Pancreas (tissue), 10 donors: Measurements from ENCODE around the gene ZNF541. TPM values are rescaled to one million over a fixed set of nuclear protein-coding genes. Genes with fewer than 3 reads are reported as not detected.

ENCODE experiments used
- ATAC-seq, 4 donors: fragments of 200-7000 bp; cut with Tn5 transposase; one replicate each; pipeline versions ENCODE4 v1.8.0 to v1.9.1; 2020; ENCODE audit warnings: mild to moderate bottlenecking in 4 of 4, moderate library complexity in 4 of 4
- DNase-seq, 6 donors: peaks; one replicate each; pipeline ENCODE4 v3.0.0-alpha.2; 2020
- FAIRE-seq: peaks from 2 replicates; lab custom pipeline; 2012; peaks lifted over from hg19 to GRCh38; lab: Jason Lieb, UNC
- H3K27ac ChIP-seq, 4 donors: fragments of 200-600 bp; sonication (generic); 1 replicate in 3 of 4; 2 replicates in 1 of 4; pipeline versions ENCODE4 v1.5.0 to v1.8.0; 2020
- H3K27me3 ChIP-seq, 4 donors: fragments of 200-600 bp; one replicate each; pipeline ENCODE4 v1.8.0; 2021
- H3K36me3 ChIP-seq, 3 donors: fragments of 200-600 bp; sonication (generic) in 1 of 3; one replicate each; pipeline versions ENCODE4 v1.5.0 to v1.8.0; 2020 to 2021
- H3K4me1 ChIP-seq, 3 donors: fragments of 200-600 bp; one replicate each; pipeline ENCODE4 v1.8.0; 2021
- H3K4me3 ChIP-seq, 4 donors: fragments of 200-600 bp; sonication (generic) in 2 of 4; one replicate each; pipeline versions ENCODE4 v1.5.0 to v1.8.0; 2020 to 2021
- H3K9me3 ChIP-seq, 4 donors: fragments of 200-600 bp; one replicate each; pipeline ENCODE4 v1.8.0; 2021
- WGBS, 2 donors: extraction: QIAGEN DNeasy Blood & Tissue Kit; methylation state at CpG; one replicate each; pipeline ENCODE4 v1.1.7; 2013; 5-methylcytosine and 5-hydroxymethylcytosine counted together
- intact Hi-C, 3 donors: fragments of 100-400 bp; cut with DNase I; formaldehyde crosslinking; loops; one replicate each; pipeline versions ENCODE4 v1.11.1 to v1.14.2; 2022
- polyA plus RNA-seq, 2 donors: library from polyadenylated mRNA; stranded (reverse); fragments of 200-250 nt; gene quantifications; one replicate each; pipeline ENCODE4 v1.2.3, GENCODE V29; 2013
- total RNA-seq, 6 donors: library from RNA; stranded (reverse); fragmentation: NEBNext Ultra II Directional in 4 of 6; extraction: Animal tissue kit (Norgen Biotek cat#: 25700) in 4 of 6; gene quantifications; one replicate each; pipeline versions ENCODE4 v1.2.1 to v1.2.4, GENCODE V29; 2021 to 2023
- TF ChIP-seq, protein P1 (sequence below), 4 donors: fragments of 200-600 bp; sonication (generic) in 3 of 4; IDR thresholded peaks; one replicate each; pipeline versions ENCODE4 v1.5.0 to v1.8.0; 2021; ENCODE audit warnings: antibody characterized with exemption in 4 of 4
- donor health status: healthy with polysubstance abuse.
- donor health status: DM: no; HTN: no; CAD: no; lungs with moderate emphysema.
- donor health status: DM: no; HTN: no; CAD: no.
- donor health status: control.
- donor health status: control.
- donor health status: Bipolar disorder and iron deficiency.
- donor health status: DM: yes; HTN: yes; CAD: no.
- donor health status: DM: no; HTN: no; CAD: no.
- donor health status: DM: no; HTN: no; CAD: no.
- donor health status: DM: yes; HTN: yes; CAD: no.

The ZNF541 gene
- total and polyA plus RNA-seq, 8 donors: 0.06 to 0.63 (median 0.16) TPM; not detected in 1

DNA sequence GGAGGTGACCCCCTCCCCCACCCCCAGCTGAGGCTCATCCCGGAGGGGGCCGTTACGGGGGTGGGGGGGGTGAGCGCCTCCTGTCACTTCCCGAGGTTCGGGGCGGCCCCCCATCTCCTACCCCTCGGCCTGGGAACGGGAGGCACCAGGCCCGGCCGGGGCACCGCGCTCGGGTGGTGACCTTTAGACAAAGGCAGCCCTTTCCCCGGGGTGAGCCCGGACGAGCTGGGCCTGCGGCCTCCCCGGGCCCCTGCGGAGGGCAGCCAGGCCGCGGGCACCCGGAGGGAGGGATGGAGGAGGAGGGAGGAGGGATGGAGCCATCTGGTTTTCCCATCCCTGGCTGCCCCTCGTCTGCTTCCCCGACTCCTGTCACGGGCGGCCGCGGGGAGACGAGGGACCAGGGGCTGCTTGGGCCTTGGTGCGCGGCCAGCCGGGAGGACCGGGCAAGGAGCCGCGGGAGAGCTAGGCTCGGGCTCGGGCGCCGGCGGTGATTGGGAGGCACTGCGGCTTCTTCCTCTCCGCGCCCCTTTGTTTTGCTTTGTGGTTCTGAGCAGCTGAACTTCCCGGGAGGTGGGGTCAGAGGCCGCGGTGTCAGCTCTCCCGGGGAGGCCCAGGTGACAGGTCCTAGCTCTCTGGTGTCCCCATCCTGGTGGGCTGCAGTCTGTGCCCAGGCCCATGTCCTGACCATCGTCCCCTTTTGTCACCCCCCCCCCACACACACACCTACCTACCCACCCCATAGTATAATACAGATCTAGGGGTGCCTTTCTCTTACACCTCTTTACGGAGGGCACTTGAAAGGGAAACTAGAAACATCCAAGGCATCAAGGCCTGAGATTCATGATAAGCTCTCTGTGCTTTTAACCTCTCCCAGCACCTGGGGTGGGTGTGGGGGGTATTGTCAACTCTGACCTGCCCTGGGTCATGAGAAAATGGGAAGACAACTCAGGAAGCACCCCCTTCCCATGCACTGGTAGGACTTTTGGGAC lies 37.3 kb upstream of the ZNF541 start:
- intact Hi-C loops: no loop called here
- ATAC-seq (peak; percentile 9 to 24 (median 19)), DNase-seq (peak; percentile 19 to 81 (median 54)), FAIRE-seq (no peak)
- peaks cover 4 to 10% (median 7%) of the 10 kb centered on the region in 3 donors for H3K4me1 ChIP-seq
- H3K27me3 ChIP-seq: no peaks in the 10 kb centered on the region
- H3K27ac ChIP-seq: peak overlapping the region in 3 of 4 donors; percentile 10 to 91 (median 67)
- no peaks in the 10 kb centered on the region for H3K9me3 ChIP-seq
- WGBS, 2 donors: 0 to 1% methylated on average over 35 to 49 of the region's 50 CpGs
- TF ChIP-seq, protein P1, sequence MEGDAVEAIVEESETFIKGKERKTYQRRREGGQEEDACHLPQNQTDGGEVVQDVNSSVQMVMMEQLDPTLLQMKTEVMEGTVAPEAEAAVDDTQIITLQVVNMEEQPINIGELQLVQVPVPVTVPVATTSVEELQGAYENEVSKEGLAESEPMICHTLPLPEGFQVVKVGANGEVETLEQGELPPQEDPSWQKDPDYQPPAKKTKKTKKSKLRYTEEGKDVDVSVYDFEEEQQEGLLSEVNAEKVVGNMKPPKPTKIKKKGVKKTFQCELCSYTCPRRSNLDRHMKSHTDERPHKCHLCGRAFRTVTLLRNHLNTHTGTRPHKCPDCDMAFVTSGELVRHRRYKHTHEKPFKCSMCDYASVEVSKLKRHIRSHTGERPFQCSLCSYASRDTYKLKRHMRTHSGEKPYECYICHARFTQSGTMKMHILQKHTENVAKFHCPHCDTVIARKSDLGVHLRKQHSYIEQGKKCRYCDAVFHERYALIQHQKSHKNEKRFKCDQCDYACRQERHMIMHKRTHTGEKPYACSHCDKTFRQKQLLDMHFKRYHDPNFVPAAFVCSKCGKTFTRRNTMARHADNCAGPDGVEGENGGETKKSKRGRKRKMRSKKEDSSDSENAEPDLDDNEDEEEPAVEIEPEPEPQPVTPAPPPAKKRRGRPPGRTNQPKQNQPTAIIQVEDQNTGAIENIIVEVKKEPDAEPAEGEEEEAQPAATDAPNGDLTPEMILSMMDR (IDR thresholded peaks at IDR 0.05): no peak
- no peaks in the 10 kb centered on the region for H3K36me3 ChIP-seq
- peak overlapping the region; percentile 59 to 100 (median 87) for H3K4me3 ChIP-seq

DNA sequence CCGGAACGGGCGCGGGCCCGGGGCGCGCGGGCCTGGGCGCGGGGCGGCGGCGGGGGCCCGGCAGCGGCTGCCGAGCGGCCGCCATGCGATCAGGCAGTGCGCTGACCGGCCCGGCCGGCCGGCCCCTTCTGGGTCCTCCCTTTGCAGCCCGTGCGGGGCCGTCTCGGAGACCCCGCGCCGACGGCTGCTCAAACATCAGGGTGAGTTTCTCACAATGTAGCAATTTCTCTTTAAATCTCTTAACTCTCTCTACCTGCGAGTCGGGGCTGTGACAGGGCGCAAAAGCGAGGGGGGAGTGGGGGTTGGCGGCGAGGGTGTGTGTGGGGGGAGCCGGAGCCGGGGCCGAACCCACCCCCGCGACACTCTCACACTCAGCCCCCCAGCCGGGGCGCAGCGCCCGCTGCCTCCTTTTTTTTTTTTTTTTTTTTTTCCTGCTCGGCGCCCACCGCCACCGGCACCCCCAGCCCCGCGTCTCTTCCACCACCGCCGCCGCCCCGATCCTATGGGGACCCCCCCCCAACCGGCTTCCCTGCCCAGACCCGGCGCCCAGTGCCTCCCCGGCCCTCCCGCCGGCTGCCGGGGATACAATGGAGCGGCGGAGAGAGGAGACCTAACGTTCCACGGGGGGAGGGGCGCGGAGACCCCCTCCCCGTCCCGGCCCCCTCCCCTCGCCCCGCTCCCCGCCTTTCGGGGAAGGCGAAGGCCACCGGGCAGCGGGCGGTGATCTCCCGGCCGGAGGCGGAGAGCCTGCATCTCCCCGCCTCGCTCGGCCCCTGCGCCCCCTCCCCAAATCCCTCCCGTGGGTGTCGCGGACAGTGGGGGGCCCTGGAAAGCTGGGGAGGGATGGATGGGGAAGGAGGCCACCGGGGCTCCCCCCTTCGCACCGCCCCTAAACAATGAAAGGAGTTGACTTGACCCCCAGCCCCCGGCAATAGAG lies 36.3 kb upstream of the ZNF541 start, which contains the start of gene BICRA:
Gene BICRA, plus strand, starts transcription at position 166 of the 937 bp plus-strand sequence. CDS start 64,441 bp downstream, outside the sequence.
- TF ChIP-seq, protein P1 (IDR thresholded peaks at IDR 0.05): no peak

DNA sequence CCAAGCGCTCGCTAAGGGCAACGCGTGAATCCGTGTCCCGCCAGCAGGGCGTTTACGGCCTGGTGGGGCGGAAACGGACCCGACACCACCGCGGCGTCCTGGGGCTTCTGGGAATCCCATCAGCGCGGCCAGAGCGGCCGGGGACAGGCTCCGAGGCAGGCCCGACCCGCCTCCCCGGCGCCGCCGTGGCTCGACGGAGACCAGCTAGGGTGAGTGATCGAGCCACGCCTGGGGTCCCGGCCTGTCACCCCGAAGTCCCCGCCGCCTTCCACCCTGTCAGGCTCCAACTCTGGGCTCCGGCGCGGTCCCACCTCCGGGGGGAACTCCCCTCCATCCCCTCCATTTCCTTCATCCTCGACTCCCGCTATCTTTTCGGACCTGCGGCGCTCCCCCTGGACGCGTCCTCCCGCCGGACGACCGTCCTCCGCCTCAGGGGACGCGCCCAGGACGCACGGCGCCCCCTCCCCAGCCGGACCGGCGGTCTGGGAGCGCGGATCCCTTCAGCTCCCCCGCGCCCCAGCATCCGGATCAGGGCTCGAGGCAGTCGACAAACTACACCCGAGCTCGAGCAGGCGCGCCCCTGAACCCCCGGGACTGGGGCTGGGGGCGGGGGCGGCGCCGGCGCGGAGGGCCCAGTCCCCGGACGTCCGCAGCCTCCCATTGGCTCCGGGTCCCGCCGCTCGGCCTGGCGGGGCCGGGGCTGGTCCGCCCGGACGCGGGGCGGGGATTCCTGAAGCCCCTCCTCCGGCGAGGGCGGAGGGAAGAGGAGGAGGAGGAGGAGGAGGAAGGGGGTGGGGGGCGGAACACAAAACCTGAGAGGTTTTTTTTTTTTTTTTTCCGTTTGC lies 35.3 kb upstream of the ZNF541 start:
- ATAC-seq: peak; percentile 93 to 95 (median 93)
- 0% methylated on average over 65 to 94 of the region's 94 CpGs for WGBS, 2 donors
- peak overlapping the region; percentile 98 to 100 (median 98) for H3K4me3 ChIP-seq
- FAIRE-seq: no peak
- no peaks in the 10 kb centered on the region for H3K9me3 ChIP-seq
- peaks cover 4 to 10% (median 7%) of the 10 kb centered on the region in 3 donors for H3K4me1 ChIP-seq
- TF ChIP-seq, protein P1 (IDR thresholded peaks at IDR 0.05): peak in 1 of 4 donors; percentile 15
- intact Hi-C loops: no loop called here
- DNase-seq: peak; percentile 91 to 98 (median 96)
- no peaks in the 10 kb centered on the region for H3K36me3 ChIP-seq
- H3K27ac ChIP-seq: peak overlapping the region; percentile 81 to 91 (median 88)
- H3K27me3 ChIP-seq: no peaks in the 10 kb centered on the region

More for the DNA sequence above, 36.3 kb upstream of the ZNF541 start, which contains the start of gene BICRA:
- H3K36me3 ChIP-seq: no peaks in the 10 kb centered on the region
- H3K4me1 ChIP-seq: peaks cover 4 to 10% (median 7%) of the 10 kb centered on the region in 3 donors
- 1% methylated on average over 46 to 77 of the region's 94 CpGs for WGBS, 2 donors
- intact Hi-C loops: no loop called here
- no peaks in the 10 kb centered on the region for H3K9me3 ChIP-seq
- FAIRE-seq (no peak), DNase-seq (peak; percentile 76 to 94 (median 88)), ATAC-seq (peak; percentile 70 to 78 (median 74))
- no peaks in the 10 kb centered on the region for H3K27me3 ChIP-seq
- peak within 1 kb of the TSS; percentile 98 to 100 (median 98) for H3K4me3 ChIP-seq
- H3K27ac ChIP-seq: peak within 1 kb of the TSS; percentile 81 to 91 (median 88)

DNA sequence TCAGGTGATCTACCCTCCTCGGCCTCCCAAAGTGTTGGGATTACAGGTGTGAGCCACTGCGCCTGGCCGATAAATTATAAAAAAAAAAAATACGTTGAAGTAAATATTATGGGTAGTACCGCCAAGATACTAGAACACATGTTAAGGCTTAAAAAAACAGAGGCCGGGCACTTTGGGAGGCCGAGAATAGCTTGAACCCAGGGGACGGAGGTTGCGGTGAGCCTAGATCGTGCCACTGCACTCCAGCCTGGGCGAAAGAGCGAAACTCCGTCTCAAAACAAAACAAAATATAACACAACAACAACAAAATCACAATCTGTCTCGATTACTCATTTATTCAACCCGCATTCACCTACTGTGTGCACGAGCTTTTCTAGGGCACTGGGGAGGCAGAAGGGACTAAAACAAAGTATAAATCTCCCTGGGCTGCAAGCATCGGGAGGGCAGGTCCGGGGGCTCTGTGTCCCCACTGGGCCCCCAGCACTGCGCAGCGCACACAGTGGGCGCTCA lies 34.7 kb upstream of the ZNF541 start:
- Histone ChIP-seq H3K36me3 (no peaks in the 10 kb centered on the region), H3K27me3 (no peaks in the 10 kb centered on the region), H3K4me3 (peak overlapping the region; percentile 98 to 100 (median 98)), H3K27ac (peak overlapping the region; percentile 81 to 91 (median 88)), H3K9me3 (no peaks in the 10 kb centered on the region), H3K4me1 (peaks cover 4 to 10% (median 7%) of the 10 kb centered on the region in 3 donors)
- TF ChIP-seq, protein P1 (IDR thresholded peaks at IDR 0.05): no peak
- FAIRE-seq (no peak), ATAC-seq (no peak), DNase-seq (no peak)
- intact Hi-C loops: no loop called here
- 40 to 41% methylated on average over 21 of the region's 21 CpGs for WGBS, 2 donors
